HCT116 (cell line): Measurements from ENCODE around the gene KLF6. TPM values are rescaled to one million over a fixed set of nuclear protein-coding genes. Genes with fewer than 3 reads are reported as not detected.
A peak's percentile ranks its signal among the peaks of the same experiment; 100 is the strongest.

ENCODE experiments used
- ATAC-seq: fragments of 200-7000 bp; cut with Tn5 transposase; 2 replicates; pipeline ENCODE4 v1.9.1; 2020; ENCODE audit warnings: mild to moderate bottlenecking, moderate library complexity
- BruUV-seq: library from RNA; stranded (reverse); fragments of 400-500 nt; replicated peaks from 2 replicates; lab custom pipeline; 2021; lab: Mats Ljungman, UMichigan
- CTCF ChIA-PET: fragments of 300-600 bp; sonication (Branson Sonifier 250); formaldehyde crosslinking; loops from one replicate; lab custom pipeline; 2021; ENCODE audit warnings: antibody characterized with exemption; lab: Charles Lee
- POLR2A ChIA-PET: fragments of 300-600, 350-600 bp; sonication (Branson Sonifier 250); formaldehyde crosslinking; loops from one replicate; lab custom pipeline; 2021; ENCODE audit warnings: antibody characterized with exemption; lab: Charles Lee
- RAD21 ChIA-PET, 2 experiments: fragments of 300-600 bp; sonication (Branson Sonifier 250); formaldehyde crosslinking; loops; one replicate each; lab custom pipeline; 2023; ENCODE audit warnings: low total read pairs in 2 of 2; ENCODE audit not compliant: uncharacterized antibody in 2 of 2, unreplicated experiment in 2 of 2, low non-redundant PET in 1 of 2; lab: Charles Lee
- DNase-seq: peaks from one replicate; pipeline ENCODE4 v3.0.0-alpha.2; 2010; ENCODE audit warnings: low read depth, low spot score
- H2AFZ ChIP-seq: fragments of 200-600 bp; shearing (Covaris generic), sonication (generic); 2 replicates; pipeline ENCODE4 v1.6.1; 2017; ENCODE audit warnings: low read depth, mixed run types, mixed read lengths, antibody characterized with exemption, low read length; ENCODE audit not compliant: poor library complexity, severe bottlenecking
- H3K27ac ChIP-seq: 2 replicates; pipeline ENCODE4 v1.5.1; 2012; ENCODE audit warnings: low read depth, low read length
- H3K27me3 ChIP-seq: fragments of 200-600 bp; sonication (generic); 2 replicates; pipeline ENCODE4 v1.6.1; 2016; ENCODE audit warnings: mixed run types, low read length, mixed read lengths; ENCODE audit not compliant: insufficient read depth
- H3K36me3 ChIP-seq, 2 experiments: fragments of 200-500 bp in 1 of 2; fragments of 200-600 bp in 1 of 2; sonication (Bioruptor generic) in 1 of 2; sonication (generic) in 1 of 2; 2 replicates each; pipeline versions ENCODE4 v1.5.1 to v1.6.1; 2014 to 2016; ENCODE audit warnings: low read length in 2 of 2, inconsistent platforms in 1 of 2, mixed read lengths in 1 of 2, mixed run types in 1 of 2; ENCODE audit not compliant: insufficient read depth in 2 of 2, control insufficient read depth in 1 of 2
- H3K4me1 ChIP-seq, 2 experiments: fragments of 200-600 bp in 1 of 2; sonication (generic) in 1 of 2; 2 replicates each; pipeline versions ENCODE4 v1.5.1 to v1.6.1; 2012 to 2017; ENCODE audit warnings: low read length in 2 of 2, inconsistent platforms in 1 of 2, mild to moderate bottlenecking in 1 of 2, mixed read lengths in 1 of 2, mixed run types in 1 of 2, moderate library complexity in 1 of 2; ENCODE audit not compliant: insufficient read depth in 2 of 2, control insufficient read depth in 1 of 2
- H3K4me2 ChIP-seq: fragments of 200-600 bp; sonication (generic); 2 replicates; pipeline ENCODE4 v1.6.1; 2017; ENCODE audit warnings: mixed run types, low read length, mixed read lengths
- H3K4me3 ChIP-seq, 2 experiments: fragments of 200-600 bp in 1 of 2; sonication (generic) in 1 of 2; replicated peaks in 1 of 2; 2 replicates each; pipeline ENCODE4 v1.5.1; 2011 to 2016; ENCODE audit warnings: low read length in 2 of 2, control low read depth in 1 of 2, low read depth in 1 of 2, mild to moderate bottlenecking in 1 of 2, mixed read lengths in 1 of 2, mixed run types in 1 of 2
- H3K79me2 ChIP-seq: fragments of 200-600 bp; sonication (generic); 2 replicates; pipeline ENCODE4 v1.6.1; 2017; ENCODE audit warnings: mild to moderate bottlenecking, mixed run types, low read length, moderate library complexity, mixed read lengths; ENCODE audit not compliant: insufficient read depth
- H3K9ac ChIP-seq: fragments of 200-600 bp; sonication (generic); 2 replicates; pipeline ENCODE4 v1.6.1; 2016; ENCODE audit warnings: low read length, mixed read lengths
- H3K9me2 ChIP-seq: fragments of 200-600 bp; sonication (generic), shearing (Covaris generic); 2 replicates; pipeline ENCODE4 v1.6.1; 2017; ENCODE audit warnings: mixed run types, mild to moderate bottlenecking, moderate library complexity; ENCODE audit not compliant: insufficient read depth
- H3K9me3 ChIP-seq, 2 experiments: fragments of 200-500 bp in 1 of 2; fragments of 200-600 bp in 1 of 2; sonication (Bioruptor generic) in 1 of 2; sonication (generic) in 1 of 2; 2 replicates each; pipeline ENCODE4 v1.6.1; 2014 to 2017; ENCODE audit warnings: low read length in 2 of 2, mixed read lengths in 2 of 2, inconsistent platforms in 1 of 2, low read depth in 1 of 2, mild to moderate bottlenecking in 1 of 2, mixed run types in 1 of 2, moderate library complexity in 1 of 2; ENCODE audit not compliant: control insufficient read depth in 1 of 2, insufficient read depth in 1 of 2
- H4K20me1 ChIP-seq: fragments of 200-600 bp; sonication (generic), shearing (Covaris generic); 2 replicates; pipeline ENCODE4 v1.6.1; 2017; ENCODE audit warnings: mixed run types, mild to moderate bottlenecking, moderate library complexity; ENCODE audit not compliant: insufficient read depth
- CEBPB ChIP-seq: IDR thresholded peaks from 2 replicates; pipeline ENCODE4 v1.6.1; 2012; ENCODE audit warnings: low read depth
- EGR1 ChIP-seq: IDR thresholded peaks from 2 replicates; pipeline ENCODE4 v1.6.1; 2012; ENCODE audit warnings: low read depth
- ELF1 ChIP-seq: IDR thresholded peaks from 2 replicates; pipeline ENCODE4 v1.6.1; 2012; ENCODE audit warnings: low read depth, borderline replicate concordance
- EZH2 ChIP-seq: fragments of 200-600 bp; sonication (generic); IDR thresholded peaks from 2 replicates; pipeline ENCODE4 v1.6.1; 2017; ENCODE audit warnings: antibody characterized with exemption, mixed run types
- EZH2phosphoT487 ChIP-seq: fragments of 200-600 bp; IDR thresholded peaks from 2 replicates; pipeline ENCODE4 v1.6.1; 2018; ENCODE audit warnings: antibody characterized with exemption, borderline replicate concordance
- FOSL1 ChIP-seq: IDR thresholded peaks from 2 replicates; pipeline ENCODE4 v1.6.1; 2012; ENCODE audit warnings: low read depth
- JUND ChIP-seq: IDR thresholded peaks from 2 replicates; pipeline ENCODE4 v1.6.1; 2012
- POLR2A ChIP-seq: IDR thresholded peaks from 2 replicates; pipeline ENCODE4 v1.7.0; 2011; ENCODE audit warnings: borderline replicate concordance; ENCODE audit not compliant: insufficient read depth, insufficient read length; ENCODE audit errors: extremely low read depth
- POLR2AphosphoS5 ChIP-seq: IDR thresholded peaks from 2 replicates; pipeline ENCODE4 v1.6.1; 2011; ENCODE audit warnings: mild to moderate bottlenecking, low read depth, low read length, moderate library complexity
- RAD21 ChIP-seq: IDR thresholded peaks from 2 replicates; pipeline ENCODE4 v1.6.1; 2012; ENCODE audit warnings: low read depth, mild to moderate bottlenecking
- SIN3A ChIP-seq: IDR thresholded peaks from 2 replicates; pipeline ENCODE4 v1.6.1; 2012; ENCODE audit warnings: low read depth
- SP1 ChIP-seq: IDR thresholded peaks from 2 replicates; pipeline ENCODE4 v1.6.1; 2012; ENCODE audit warnings: low read depth
- SRF ChIP-seq: IDR thresholded peaks from 2 replicates; pipeline ENCODE4 v1.6.1; 2012; ENCODE audit warnings: low read depth
- TCF7L2 ChIP-seq: IDR thresholded peaks from 2 replicates; pipeline ENCODE4 v1.7.0; 2011; ENCODE audit warnings: borderline replicate concordance, inconsistent platforms; ENCODE audit not compliant: insufficient read depth, insufficient read length; ENCODE audit errors: extremely low read depth
- YY1 ChIP-seq: IDR thresholded peaks from 2 replicates; pipeline ENCODE4 v1.6.1; 2011; ENCODE audit warnings: low read length, low read depth, moderate library complexity, mild to moderate bottlenecking; ENCODE audit not compliant: insufficient replicate concordance; ENCODE audit errors: extremely low read depth
- ZFX ChIP-seq: fragments of 450-650 bp; IDR thresholded peaks from 2 replicates; pipeline ENCODE4 v1.6.1; 2017
- intact Hi-C: fragments of 100-400 bp; cut with micrococcal nuclease; formaldehyde crosslinking; loops from 2 replicates; pipeline ENCODE4 v1.10.0; 2022
- total RNA-seq: library from RNA; stranded (reverse); gene quantifications from one replicate; pipeline ENCODE4 v1.2.1, GENCODE V29; 2021; ENCODE audit not compliant: unreplicated experiment
- TF ChIP-seq, protein P1 (sequence below): IDR thresholded peaks from 2 replicates; pipeline ENCODE4 v1.6.1; 2012
- TF ChIP-seq, protein P2 (sequence below): IDR thresholded peaks from 2 replicates; pipeline ENCODE4 v1.6.1; 2012; ENCODE audit warnings: low read depth
- TF ChIP-seq, protein P3 (sequence below), 3 experiments: fragments of 200-600 bp in 1 of 3; sonication (generic) in 1 of 3; IDR thresholded peaks in 2 of 3; conservative IDR thresholded peaks in 1 of 3; 2 replicates each; pipeline ENCODE4 v1.5.1; 2012 to 2017; ENCODE audit warnings: low read depth in 2 of 3, low read length in 2 of 3, antibody characterized with exemption in 1 of 3, borderline replicate concordance in 1 of 3, control low read depth in 1 of 3, mild to moderate bottlenecking in 1 of 3, mixed read lengths in 1 of 3, mixed run types in 1 of 3, moderate library complexity in 1 of 3; ENCODE audit not compliant: insufficient read depth in 1 of 3
- TF ChIP-seq, protein P4 (sequence below): IDR thresholded peaks from 2 replicates; pipeline ENCODE4 v1.6.1; 2012

Gene KLF6
- total RNA-seq, 1 experiment from 2014 or later: 82.2 TPM

DNA sequence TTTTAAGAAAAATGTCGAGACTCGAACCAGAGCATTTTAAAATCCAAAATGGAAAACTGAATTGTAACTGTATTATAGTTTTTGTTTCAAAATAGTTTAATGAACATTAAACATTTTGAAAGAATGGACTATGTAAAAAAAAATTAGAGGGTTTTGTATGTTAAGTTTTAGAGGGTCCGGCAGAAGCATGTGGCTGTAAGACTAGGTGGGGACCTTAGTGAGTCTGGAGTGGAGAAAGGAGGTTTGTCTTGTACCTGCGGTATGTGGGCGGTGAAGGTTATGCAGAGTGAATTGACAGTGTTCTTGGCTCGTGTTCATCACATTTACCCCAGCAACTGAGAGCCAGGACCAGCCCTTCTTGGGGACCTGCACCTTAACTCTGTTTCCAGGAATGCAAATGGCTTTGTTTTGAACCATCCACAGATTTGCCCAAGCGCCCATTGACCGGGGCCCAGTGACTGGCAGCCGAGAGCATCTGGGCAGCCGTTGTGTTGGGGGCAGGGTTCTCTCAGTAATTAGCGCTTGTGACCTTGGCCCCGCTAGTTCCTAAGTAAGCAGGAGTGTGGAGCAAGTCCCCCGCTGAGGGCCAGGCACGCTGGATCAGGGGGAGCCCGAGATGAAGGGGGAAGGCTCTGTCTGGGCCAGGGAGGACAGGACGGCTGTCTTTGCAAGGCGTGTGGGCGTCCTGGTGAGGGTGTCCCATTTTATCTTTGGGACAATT, 1.4 kb upstream of the KLF6 start:
- Histone ChIP-seq H3K36me3 (peaks cover 8 to 22% of the 10 kb centered on the region in 2 experiments), H4K20me1 (peaks cover 10% of the 10 kb centered on the region; the same call in 1 of the 2 replicates), H3K9ac (peak overlapping the region; percentile 93), H3K79me2 (peaks cover 36% of the 10 kb centered on the region), H3K27me3 (no peaks in the 10 kb centered on the region), H3K4me3 (peak overlapping the region; percentile 67 to 77), H3K9me3 (no peaks in the 10 kb centered on the region), H3K4me1 (peaks cover 27 to 52% of the 10 kb centered on the region in 2 experiments), H3K27ac (peak overlapping the region; percentile 98), H2AFZ (no peak overlapping the region), H3K9me2 (no peaks in the 10 kb centered on the region), H3K4me2 (peak overlapping the region; percentile 96)
- ChIA-PET CTCF (no interaction called here), POLR2A (interaction anchor here (1.3 to 2.8 kb wide), 10 partner anchors 9 to 589 kb away, joined by 3 to 83 read pairs (median 12); no protein-coding TSS in a partner anchor), RAD21 (no interaction called here)
- peak; percentile 71 for DNase-seq
- intact Hi-C loops: loop anchor here (2.0 to 10.0 kb wide), 3 partner anchors 18 to 876 kb away; no protein-coding TSS in a partner anchor
- BruUV-seq: TSS peak; percentile 91
- peak; percentile 27 for ATAC-seq
- TF ChIP-seq, protein P1, sequence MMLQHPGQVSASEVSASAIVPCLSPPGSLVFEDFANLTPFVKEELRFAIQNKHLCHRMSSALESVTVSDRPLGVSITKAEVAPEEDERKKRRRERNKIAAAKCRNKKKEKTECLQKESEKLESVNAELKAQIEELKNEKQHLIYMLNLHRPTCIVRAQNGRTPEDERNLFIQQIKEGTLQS: no peak
- TF ChIP-seq, protein P2, sequence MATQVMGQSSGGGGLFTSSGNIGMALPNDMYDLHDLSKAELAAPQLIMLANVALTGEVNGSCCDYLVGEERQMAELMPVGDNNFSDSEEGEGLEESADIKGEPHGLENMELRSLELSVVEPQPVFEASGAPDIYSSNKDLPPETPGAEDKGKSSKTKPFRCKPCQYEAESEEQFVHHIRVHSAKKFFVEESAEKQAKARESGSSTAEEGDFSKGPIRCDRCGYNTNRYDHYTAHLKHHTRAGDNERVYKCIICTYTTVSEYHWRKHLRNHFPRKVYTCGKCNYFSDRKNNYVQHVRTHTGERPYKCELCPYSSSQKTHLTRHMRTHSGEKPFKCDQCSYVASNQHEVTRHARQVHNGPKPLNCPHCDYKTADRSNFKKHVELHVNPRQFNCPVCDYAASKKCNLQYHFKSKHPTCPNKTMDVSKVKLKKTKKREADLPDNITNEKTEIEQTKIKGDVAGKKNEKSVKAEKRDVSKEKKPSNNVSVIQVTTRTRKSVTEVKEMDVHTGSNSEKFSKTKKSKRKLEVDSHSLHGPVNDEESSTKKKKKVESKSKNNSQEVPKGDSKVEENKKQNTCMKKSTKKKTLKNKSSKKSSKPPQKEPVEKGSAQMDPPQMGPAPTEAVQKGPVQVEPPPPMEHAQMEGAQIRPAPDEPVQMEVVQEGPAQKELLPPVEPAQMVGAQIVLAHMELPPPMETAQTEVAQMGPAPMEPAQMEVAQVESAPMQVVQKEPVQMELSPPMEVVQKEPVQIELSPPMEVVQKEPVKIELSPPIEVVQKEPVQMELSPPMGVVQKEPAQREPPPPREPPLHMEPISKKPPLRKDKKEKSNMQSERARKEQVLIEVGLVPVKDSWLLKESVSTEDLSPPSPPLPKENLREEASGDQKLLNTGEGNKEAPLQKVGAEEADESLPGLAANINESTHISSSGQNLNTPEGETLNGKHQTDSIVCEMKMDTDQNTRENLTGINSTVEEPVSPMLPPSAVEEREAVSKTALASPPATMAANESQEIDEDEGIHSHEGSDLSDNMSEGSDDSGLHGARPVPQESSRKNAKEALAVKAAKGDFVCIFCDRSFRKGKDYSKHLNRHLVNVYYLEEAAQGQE: no peak
- no peak for TF ChIP-seq SIN3A
- TF ChIP-seq JUND: no peak
- peak; percentile 18 for TF ChIP-seq POLR2A
- TF ChIP-seq CEBPB: no peak
- TF ChIP-seq ELF1: no peak
- peak; percentile 52 for TF ChIP-seq EGR1
- TF ChIP-seq, protein P3, sequence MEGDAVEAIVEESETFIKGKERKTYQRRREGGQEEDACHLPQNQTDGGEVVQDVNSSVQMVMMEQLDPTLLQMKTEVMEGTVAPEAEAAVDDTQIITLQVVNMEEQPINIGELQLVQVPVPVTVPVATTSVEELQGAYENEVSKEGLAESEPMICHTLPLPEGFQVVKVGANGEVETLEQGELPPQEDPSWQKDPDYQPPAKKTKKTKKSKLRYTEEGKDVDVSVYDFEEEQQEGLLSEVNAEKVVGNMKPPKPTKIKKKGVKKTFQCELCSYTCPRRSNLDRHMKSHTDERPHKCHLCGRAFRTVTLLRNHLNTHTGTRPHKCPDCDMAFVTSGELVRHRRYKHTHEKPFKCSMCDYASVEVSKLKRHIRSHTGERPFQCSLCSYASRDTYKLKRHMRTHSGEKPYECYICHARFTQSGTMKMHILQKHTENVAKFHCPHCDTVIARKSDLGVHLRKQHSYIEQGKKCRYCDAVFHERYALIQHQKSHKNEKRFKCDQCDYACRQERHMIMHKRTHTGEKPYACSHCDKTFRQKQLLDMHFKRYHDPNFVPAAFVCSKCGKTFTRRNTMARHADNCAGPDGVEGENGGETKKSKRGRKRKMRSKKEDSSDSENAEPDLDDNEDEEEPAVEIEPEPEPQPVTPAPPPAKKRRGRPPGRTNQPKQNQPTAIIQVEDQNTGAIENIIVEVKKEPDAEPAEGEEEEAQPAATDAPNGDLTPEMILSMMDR (IDR thresholded peaks at IDR 0.05 in 2 of 3, conservative IDR thresholded peaks at IDR 0.05 in 1 of 3; ENCODE audit: borderline replicate concordance in 1 of 3, insufficient read depth in 1 of 3, low read depth in 2 of 3, low read length in 2 of 3): no peak
- TF ChIP-seq YY1: no peak
- no peak for TF ChIP-seq EZH2phosphoT487
- no peak for TF ChIP-seq ZFX
- TF ChIP-seq FOSL1: no peak
- TF ChIP-seq SRF: no peak
- TF ChIP-seq, protein P4, sequence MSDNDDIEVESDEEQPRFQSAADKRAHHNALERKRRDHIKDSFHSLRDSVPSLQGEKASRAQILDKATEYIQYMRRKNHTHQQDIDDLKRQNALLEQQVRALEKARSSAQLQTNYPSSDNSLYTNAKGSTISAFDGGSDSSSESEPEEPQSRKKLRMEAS: no peak; the same call in 1 of the 2 replicates
- TF ChIP-seq EZH2: no peak
- no peak for TF ChIP-seq SP1
- TF ChIP-seq POLR2AphosphoS5: peak; percentile 51
- peak; percentile 85 for TF ChIP-seq TCF7L2
- no peak for TF ChIP-seq RAD21
